ENCODE measurements around the gene STK33.

STK33 gene

GRCh38 chr11:8368772-8369171 is 225.3 kb downstream of the STK33 start:
- ChIA-PET POLR2A (no interaction called here), CTCF (no interaction called here)
- TF ChIP-seq SP7 (tag by site-specific recombination; IDR thresholded peaks at IDR 0.05) = no peak
- no peak for TF ChIP-seq ZNF248 (tag by site-specific recombination; IDR thresholded peaks at IDR 0.05)
- TF ChIP-seq ZNF146 (tag by site-specific recombination; IDR thresholded peaks at IDR 0.05) = no peak
- no peak for TF ChIP-seq MZF1 (tag by site-specific recombination; IDR thresholded peaks at IDR 0.05; ENCODE audit: borderline replicate concordance)
- no peak for TF ChIP-seq TCF7L2 (IDR thresholded peaks at IDR 0.05; ENCODE audit: borderline replicate concordance, low read depth, low read length)
- no peak for TF ChIP-seq ZNF623 (tag by site-specific recombination; IDR thresholded peaks at IDR 0.05)
- TF ChIP-seq ZNF324 (tag by site-specific recombination; IDR thresholded peaks at IDR 0.05) = no peak
- no peak for TF ChIP-seq ZNF350 (tag by site-specific recombination; IDR thresholded peaks at IDR 0.05)
- no peak for TF ChIP-seq ZNF23 (tag by site-specific recombination; IDR thresholded peaks at IDR 0.05; ENCODE audit: borderline replicate concordance)
- Histone ChIP-seq H3K4me3 (ENCODE audit: low read depth, low read length) (no peak overlapping the region), H3K36me3 (ENCODE audit: control insufficient read depth in 2 of 2, insufficient read depth in 1 of 2, low read length in 2 of 2) (no peaks in the 10 kb centered on the region), H3K27ac (ENCODE audit: extremely low read depth, low read depth, low read length) (no peak overlapping the region), H3K4me1 (ENCODE audit: control insufficient read depth, insufficient read depth, low read length) (no peaks in the 10 kb centered on the region), H3K9me3 (ENCODE audit: control insufficient read depth, insufficient read depth, low read depth, low read length) (no peaks in the 10 kb centered on the region)

DNA sequence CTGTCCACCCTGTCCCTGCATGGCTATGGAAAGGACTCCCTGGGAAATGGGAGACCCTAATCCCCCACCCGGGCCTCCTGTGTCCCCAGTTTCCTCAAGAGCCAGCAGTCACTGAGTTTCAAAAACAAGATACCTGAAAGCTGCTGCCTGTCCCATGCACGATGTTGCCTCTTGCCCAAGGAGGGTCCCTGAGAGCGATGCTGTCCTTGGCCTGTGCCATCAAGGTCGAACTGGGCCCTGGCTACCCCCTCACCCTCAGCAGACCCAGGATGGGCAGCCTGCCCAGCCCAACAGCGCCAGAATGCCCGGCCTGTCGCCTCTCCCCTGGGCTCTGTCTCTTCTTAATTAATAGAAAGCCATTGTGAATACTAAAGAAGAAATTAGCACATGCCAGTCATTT is 225.8 kb downstream of the STK33 start:
- TF ChIP-seq ZNF830 (tag by site-specific recombination; IDR thresholded peaks at IDR 0.05; ENCODE audit: low read depth) = no peak
- TF ChIP-seq ZFP41 (tag by site-specific recombination; IDR thresholded peaks at IDR 0.05; ENCODE audit: borderline replicate concordance) = no peak
- TF ChIP-seq ZNF692 (tag by site-specific recombination; IDR thresholded peaks at IDR 0.05) = no peak
- TF ChIP-seq ZNF366 (tag by site-specific recombination; conservative IDR thresholded peaks at IDR 0.05) = no peak
- TF ChIP-seq GFI1B (tag by site-specific recombination; IDR thresholded peaks at IDR 0.05) = no peak
- TF ChIP-seq ZNF302 (tag by site-specific recombination; IDR thresholded peaks at IDR 0.05; ENCODE audit: low read depth) = no peak
- TF ChIP-seq ZNF624 (tag by site-specific recombination; IDR thresholded peaks at IDR 0.05) = no peak
- TF ChIP-seq ZNF221 (tag by site-specific recombination; IDR thresholded peaks at IDR 0.05; ENCODE audit: borderline replicate concordance) = no peak
- no peak for TF ChIP-seq GLI2 (tag by site-specific recombination; IDR thresholded peaks at IDR 0.05; ENCODE audit: borderline replicate concordance, low read depth)
- no peak for TF ChIP-seq KLF7 (tag by site-specific recombination; IDR thresholded peaks at IDR 0.05; ENCODE audit: borderline replicate concordance)
- Histone ChIP-seq H3K4me1 (ENCODE audit: control insufficient read depth, insufficient read depth, low read length) (no peaks in the 10 kb centered on the region), H3K36me3 (ENCODE audit: control insufficient read depth in 2 of 2, insufficient read depth in 1 of 2, low read length in 2 of 2) (no peaks in the 10 kb centered on the region), H3K9me3 (ENCODE audit: control insufficient read depth, insufficient read depth, low read depth, low read length) (no peaks in the 10 kb centered on the region), H3K4me3 (ENCODE audit: low read depth, low read length) (no peak overlapping the region), H3K27ac (ENCODE audit: extremely low read depth, low read depth, low read length) (no peak overlapping the region)
- POLR2A ChIA-PET = no interaction called here
- CTCF ChIA-PET = no interaction called here

- no peaks in the 10 kb centered on the region for H3K9me3 ChIP-seq (ENCODE audit: control insufficient read depth, insufficient read depth, low read depth, low read length)
- CTCF ChIA-PET = no interaction called here
- H3K27ac ChIP-seq (ENCODE audit: extremely low read depth, low read depth, low read length) = no peak overlapping the region
- H3K4me3 ChIP-seq (ENCODE audit: low read depth, low read length) = no peak overlapping the region
- no peaks in the 10 kb centered on the region for H3K4me1 ChIP-seq (ENCODE audit: control insufficient read depth, insufficient read depth, low read length)
- POLR2A ChIA-PET = no interaction called here
- no peaks in the 10 kb centered on the region for H3K36me3 ChIP-seq (ENCODE audit: control insufficient read depth in 2 of 2, insufficient read depth in 1 of 2, low read length in 2 of 2)
- TF ChIP-seq ZNF530 (tag by site-specific recombination; IDR thresholded peaks at IDR 0.05; ENCODE audit: low read depth) = no peak
- TF ChIP-seq SCRT2 (tag by site-specific recombination; IDR thresholded peaks at IDR 0.05) = no peak
- no peak for TF ChIP-seq ZNF626 (tag by site-specific recombination; IDR thresholded peaks at IDR 0.05)
- no peak for TF ChIP-seq ZNF274 (IDR thresholded peaks at IDR 0.05; ENCODE audit: low read length)
- no peak for TF ChIP-seq ZNF274 (tag by site-specific recombination; IDR thresholded peaks at IDR 0.05; ENCODE audit: borderline replicate concordance)
- TF ChIP-seq ZNF623 (tag by site-specific recombination; IDR thresholded peaks at IDR 0.05) = no peak
- no peak for TF ChIP-seq ZSCAN16 (tag by site-specific recombination; IDR thresholded peaks at IDR 0.05)
- no peak for TF ChIP-seq SP7 (tag by site-specific recombination; IDR thresholded peaks at IDR 0.05)
- no peak for TF ChIP-seq ZNF544 (tag by site-specific recombination; IDR thresholded peaks at IDR 0.05)
- no peak for TF ChIP-seq KLF1 (tag by site-specific recombination; IDR thresholded peaks at IDR 0.05)
- no peak for TF ChIP-seq ZNF121 (tag by site-specific recombination; IDR thresholded peaks at IDR 0.05)
- no peak for TF ChIP-seq ZNF600 (tag by site-specific recombination; IDR thresholded peaks at IDR 0.05)
- TF ChIP-seq ZNF174 (tag by site-specific recombination; IDR thresholded peaks at IDR 0.05) = no peak
- TF ChIP-seq, protein P1, sequence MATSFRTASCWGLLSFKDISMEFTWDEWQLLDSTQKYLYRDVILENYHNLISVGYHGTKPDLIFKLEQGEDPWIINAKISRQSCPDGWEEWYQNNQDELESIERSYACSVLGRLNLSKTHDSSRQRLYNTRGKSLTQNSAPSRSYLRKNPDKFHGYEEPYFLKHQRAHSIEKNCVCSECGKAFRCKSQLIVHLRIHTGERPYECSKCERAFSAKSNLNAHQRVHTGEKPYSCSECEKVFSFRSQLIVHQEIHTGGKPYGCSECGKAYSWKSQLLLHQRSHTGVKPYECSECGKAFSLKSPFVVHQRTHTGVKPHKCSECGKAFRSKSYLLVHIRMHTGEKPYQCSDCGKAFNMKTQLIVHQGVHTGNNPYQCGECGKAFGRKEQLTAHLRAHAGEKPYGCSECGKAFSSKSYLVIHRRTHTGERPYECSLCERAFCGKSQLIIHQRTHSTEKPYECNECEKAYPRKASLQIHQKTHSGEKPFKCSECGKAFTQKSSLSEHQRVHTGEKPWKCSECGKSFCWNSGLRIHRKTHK (tag by site-specific recombination; IDR thresholded peaks at IDR 0.05) = no peak
These were observed 227.7 kb downstream of the STK33 start for GRCh38 chr11:8366316-8366715.

All from HEK293 (cell line).